ENCODE results near the gene CBLL2.
"Not testable (repeated sequence)": the region's sequence is repeated elsewhere in the genome, so short reads cannot be mapped to it uniquely, and the experiment has no call there.

Gene CBLL2, protein sequence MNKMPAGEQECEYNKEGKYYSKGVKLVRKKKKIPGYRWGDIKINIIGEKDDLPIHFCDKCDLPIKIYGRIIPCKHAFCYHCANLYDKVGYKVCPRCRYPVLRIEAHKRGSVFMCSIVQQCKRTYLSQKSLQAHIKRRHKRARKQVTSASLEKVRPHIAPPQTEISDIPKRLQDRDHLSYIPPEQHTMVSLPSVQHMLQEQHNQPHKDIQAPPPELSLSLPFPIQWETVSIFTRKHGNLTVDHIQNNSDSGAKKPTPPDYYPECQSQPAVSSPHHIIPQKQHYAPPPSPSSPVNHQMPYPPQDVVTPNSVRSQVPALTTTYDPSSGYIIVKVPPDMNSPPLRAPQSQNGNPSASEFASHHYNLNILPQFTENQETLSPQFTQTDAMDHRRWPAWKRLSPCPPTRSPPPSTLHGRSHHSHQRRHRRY

DNA sequence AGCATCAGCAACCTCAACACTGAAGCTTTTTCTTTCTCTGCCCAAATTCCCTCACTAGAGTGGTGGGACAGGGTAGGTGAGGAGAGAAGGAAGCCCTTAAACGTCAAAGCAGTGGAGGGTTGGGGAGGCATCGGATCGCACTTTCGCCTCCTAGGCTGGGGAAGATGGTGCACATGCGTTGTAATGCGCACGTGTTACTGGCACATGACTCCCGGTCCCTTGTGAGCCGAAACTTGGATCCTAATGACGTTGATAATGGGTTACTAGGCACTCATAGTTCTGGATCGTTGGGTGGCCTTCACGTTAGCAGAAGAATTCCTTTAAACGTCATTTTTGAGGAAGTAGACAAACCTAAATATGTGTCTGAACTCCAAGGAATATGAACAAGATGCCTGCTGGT is at the start of gene CBLL2:
Gene CBLL2, plus strand, starts transcription at position 301 of the 400 bp plus-strand sequence. Its CDS starts 79 bp downstream, at position 380.
- DNase-seq, result no peak

- DNase-seq, result no peak
Observed at GRCh38 chrX:22234380-22234779, 38.3 kb upstream of the CBLL2 start.

DNA sequence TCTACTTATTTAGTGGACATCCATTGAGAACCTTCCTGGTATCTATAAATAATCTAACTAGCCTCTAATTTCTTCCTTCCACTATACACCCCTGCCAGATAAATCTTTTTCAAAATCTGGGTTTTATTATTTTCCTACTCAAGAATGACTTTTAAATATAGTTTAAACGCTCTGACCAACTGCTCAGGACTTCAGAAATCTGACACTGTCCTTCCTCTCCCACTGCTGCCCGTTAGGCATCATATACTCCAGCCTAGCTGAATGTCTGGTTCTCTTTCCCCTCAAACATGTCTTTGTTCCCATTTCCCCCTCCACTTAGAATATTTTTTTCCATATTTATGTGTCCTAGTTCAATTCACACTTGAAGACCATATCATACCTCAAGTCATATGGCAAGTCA is 35.2 kb upstream of the CBLL2 start:
- no peak for DNase-seq

DNA sequence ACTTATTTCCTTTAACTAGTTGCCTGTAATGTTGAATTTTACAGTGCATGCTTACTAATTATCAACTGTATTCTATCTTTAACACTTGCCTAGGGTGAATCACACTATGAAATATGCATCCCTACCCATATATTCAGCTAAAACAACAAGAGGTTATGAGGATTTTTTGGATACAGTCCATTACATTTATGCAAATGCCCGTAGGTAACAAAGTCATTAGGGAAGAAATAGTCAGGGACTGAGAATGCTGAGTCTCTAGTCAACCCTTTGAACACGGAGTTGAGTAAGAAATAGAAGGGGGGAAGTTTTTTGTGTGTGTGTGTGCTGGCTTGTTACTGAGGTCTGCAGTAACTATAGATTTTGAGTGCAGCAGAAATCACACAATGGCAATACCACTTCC is 26.1 kb upstream of the CBLL2 start:
- DNase-seq, result no peak

DNA sequence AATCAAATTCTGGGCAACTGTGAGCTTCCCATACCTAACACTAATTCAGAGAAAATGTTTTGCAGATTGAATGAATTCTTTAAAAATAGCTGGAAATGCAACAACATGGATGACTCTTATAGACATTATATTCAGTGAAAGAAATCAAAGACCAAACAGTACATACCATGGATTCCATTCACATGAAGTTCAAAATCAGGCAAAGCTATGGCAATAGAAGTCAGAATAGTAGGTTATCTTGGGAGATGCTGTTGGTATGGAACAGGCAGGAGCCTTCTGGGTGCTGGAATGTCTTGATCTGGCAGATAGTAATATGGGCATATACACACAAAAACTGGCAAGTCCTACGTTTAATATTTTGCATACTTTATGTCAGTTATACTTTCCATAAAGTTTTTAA is 25.5 kb upstream of the CBLL2 start:
- DNase-seq, result no peak

GRCh38 chrX:22248401-22248800 is 24.3 kb upstream of the CBLL2 start:
- no peak for DNase-seq

DNA sequence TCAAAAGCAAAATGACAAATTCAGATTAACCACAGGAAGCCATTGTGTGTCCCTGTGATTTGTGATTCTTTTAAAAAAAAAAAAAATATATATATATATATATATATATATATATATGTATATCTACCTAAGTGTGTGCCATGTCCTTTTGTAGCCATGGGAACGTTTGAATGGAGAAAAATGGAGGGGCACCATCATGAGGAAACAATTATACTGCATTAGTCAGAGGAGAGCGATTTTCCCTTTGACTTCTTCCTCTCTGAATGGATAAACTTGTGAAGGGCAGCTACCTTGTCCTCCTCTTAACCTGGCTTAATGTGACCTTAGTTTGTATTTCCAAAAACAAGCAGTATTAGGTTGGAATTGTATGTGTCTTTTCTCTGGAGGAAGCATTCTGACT is 23.3 kb upstream of the CBLL2 start:
- no peak for DNase-seq

DNA sequence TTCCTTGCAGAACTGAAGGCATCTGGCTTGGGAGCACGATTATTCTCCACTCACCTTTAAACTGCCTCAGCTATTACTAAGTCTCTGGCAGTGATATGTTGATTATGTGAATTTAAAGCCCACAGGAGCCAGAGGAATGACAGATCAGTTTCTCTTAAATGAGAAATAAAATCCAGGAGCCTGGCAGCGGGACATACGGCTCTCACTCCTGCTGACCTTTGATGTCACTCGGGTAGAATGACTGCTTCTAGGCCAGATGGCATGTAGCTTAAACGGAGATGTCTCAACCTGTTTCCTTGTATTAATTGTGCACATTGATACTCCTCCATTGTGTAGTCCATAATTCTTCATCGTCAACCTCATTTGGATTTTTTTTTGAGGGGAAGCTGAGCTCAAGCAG is 4.0 kb upstream of the CBLL2 start:
- DNase-seq, result no peak

- DNase-seq, result no peak
Observed at GRCh38 chrX:22273714-22274317, 1.1 kb downstream of the CBLL2 start.

- DNase-seq, result no peak
Observed at GRCh38 chrX:22276781-22277180, 4.1 kb downstream of the CBLL2 start.

DNA sequence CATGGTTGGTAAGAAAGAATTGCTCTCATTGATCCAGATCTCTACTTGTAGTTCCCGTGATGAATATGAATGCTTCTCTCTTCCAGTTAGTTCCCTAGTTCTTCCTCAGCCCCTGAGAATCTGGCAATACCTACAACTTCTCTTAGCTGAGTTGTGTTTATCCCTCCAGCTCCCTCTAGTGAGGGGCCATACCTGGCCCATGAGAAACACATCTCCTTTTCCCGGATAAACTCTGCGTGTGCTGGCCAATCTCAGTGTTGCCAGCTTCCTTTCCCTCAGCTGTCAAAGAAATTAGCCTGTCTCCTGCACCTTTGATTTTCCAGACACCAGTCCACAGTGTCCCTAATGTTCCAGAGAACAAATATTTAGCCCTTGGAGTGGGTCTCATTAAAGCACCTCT is 5.7 kb downstream of the CBLL2 start:
- DNase-seq, result no peak

DNA sequence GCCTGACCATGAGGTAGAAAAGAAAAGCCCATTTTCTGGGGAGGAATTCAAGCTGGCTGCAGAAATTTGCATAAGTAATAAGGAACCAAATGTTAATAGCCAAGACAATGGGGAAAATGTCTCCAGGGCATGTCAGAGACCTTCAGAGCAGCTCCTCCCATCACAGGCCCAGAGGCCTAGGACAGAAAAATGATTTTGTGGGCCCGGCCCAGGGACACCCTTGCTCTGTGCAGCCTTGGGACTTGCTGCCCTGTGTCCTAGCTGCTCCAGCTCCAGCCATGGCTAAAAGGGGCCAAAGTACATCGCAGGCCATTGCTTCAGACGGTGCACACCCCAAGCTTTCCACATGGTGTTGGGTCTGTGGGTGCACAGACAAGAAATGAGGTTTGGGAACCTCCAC is 16.5 kb downstream of the CBLL2 start:
- not testable (repeated sequence) for DNase-seq

DNA sequence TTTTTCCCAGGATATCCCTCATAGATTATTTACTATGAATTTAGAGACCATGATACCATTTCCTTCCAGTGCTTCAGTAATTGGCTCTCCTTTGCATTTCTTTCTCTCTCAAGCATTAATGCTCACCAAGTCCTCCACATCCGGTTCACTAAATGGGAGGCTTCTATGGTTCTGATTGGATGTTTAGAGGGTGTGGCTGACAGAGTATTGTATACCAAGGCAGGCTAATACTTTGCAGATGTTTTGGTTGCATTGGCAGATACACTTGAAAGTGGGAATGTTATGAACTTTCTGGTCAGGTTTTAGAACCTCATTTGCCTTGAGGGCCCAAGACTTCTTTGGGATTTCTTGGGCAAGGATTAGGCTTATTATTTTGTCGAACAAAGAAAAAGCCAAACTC is 24.2 kb downstream of the CBLL2 start:
- DNase-seq, result no peak

GRCh38 chrX:22300130-22300529 is 27.4 kb downstream of the CBLL2 start:
- peak; percentile 68 for DNase-seq

GRCh38 chrX:22310779-22311178 is 38.1 kb downstream of the CBLL2 start:
- DNase-seq, result no peak

GRCh38 chrX:22313766-22314165 is 41.1 kb downstream of the CBLL2 start:
- DNase-seq, result no peak

- DNase-seq, result no peak
Observed at GRCh38 chrX:22314211-22314610, 41.5 kb downstream of the CBLL2 start.

DNA sequence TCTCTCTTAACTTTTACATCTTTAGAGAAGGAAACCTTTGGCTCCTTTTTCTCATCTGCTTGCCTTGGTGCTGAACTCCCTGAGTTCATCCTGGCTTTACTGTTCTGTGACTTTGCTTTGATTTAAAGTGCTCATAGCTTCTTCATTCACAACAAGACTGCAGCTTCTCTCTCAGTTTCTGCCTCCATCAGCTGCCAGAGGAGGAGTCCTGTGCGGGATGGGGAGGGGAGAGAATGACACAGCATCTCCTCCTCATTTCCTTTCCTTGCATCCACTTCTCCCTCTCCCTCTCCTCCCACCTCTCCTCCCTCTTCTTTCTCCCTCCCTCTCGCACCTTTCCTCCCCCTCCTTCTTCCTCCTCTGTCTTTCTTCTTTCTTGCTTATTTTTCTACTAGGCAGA is 42.0 kb downstream of the CBLL2 start:
- no peak for DNase-seq

- DNase-seq, result no peak
Observed at GRCh38 chrX:22315151-22315550, 42.4 kb downstream of the CBLL2 start.

GRCh38 chrX:22320236-22320873 is 47.6 kb downstream of the CBLL2 start:
- no peak for DNase-seq

- no peak for DNase-seq
Observed at GRCh38 chrX:22323541-22323940, 50.8 kb downstream of the CBLL2 start.
